Activated T-cell treated with anti-CD3 and anti-CD28 coated beads, Interleukin-2, amount 50 U/mL, for 72 hours (primary cell): Measurements from ENCODE around the gene NOMO2. TPM values are rescaled to one million over a fixed set of nuclear protein-coding genes. Genes with fewer than 3 reads are reported as not detected.
"Not testable (repeated sequence)": the region's sequence is repeated elsewhere in the genome, so short reads cannot be mapped to it uniquely, and the experiment has no call there.

Experiments
- ATAC-seq, 2 donors: fragments of 150-1000 bp; cut with Tn5 transposase; replicated peaks in 1 of 2; 2 replicates each; pipeline ENCODE4 v1.10.0; 2021; ENCODE audit warnings: moderate library complexity in 2 of 2, mild to moderate bottlenecking in 1 of 2
- DNase-seq, 2 donors: peaks; one replicate each; pipeline ENCODE4 v3.0.0; 2021 to 2022; ENCODE audit warnings: mixed read lengths in 1 of 2
- H3K27ac Mint-ChIP-seq: one replicate; pipeline ENCODE4 v1.8.0; 2022; ENCODE audit warnings: mild to moderate bottlenecking, moderate library complexity, mixed read lengths
- H3K27me3 Mint-ChIP-seq: one replicate; pipeline ENCODE4 v1.8.0; 2022; ENCODE audit warnings: low read depth, mixed read lengths
- H3K36me3 Mint-ChIP-seq, 2 donors: one replicate each; pipeline ENCODE4 v1.8.0; 2022; ENCODE audit warnings: mixed read lengths in 2 of 2, mild to moderate bottlenecking in 1 of 2; ENCODE audit not compliant: insufficient read depth in 2 of 2
- H3K4me1 Mint-ChIP-seq: one replicate; pipeline ENCODE4 v1.8.0; 2022; ENCODE audit warnings: low read depth, mixed read lengths
- H3K4me3 Mint-ChIP-seq, 2 donors: one replicate each; pipeline ENCODE4 v1.8.0; 2022; ENCODE audit warnings: mild to moderate bottlenecking in 2 of 2, mixed read lengths in 2 of 2, moderate library complexity in 2 of 2
- H3K9me3 Mint-ChIP-seq, 2 donors: one replicate each; pipeline ENCODE4 v1.8.0; 2022; ENCODE audit warnings: mixed read lengths in 2 of 2
- total RNA-seq, 2 donors: library from RNA; stranded (reverse); gene quantifications; one replicate each; pipeline ENCODE4 v1.2.3, GENCODE V29; 2022

Gene NOMO2, protein sequence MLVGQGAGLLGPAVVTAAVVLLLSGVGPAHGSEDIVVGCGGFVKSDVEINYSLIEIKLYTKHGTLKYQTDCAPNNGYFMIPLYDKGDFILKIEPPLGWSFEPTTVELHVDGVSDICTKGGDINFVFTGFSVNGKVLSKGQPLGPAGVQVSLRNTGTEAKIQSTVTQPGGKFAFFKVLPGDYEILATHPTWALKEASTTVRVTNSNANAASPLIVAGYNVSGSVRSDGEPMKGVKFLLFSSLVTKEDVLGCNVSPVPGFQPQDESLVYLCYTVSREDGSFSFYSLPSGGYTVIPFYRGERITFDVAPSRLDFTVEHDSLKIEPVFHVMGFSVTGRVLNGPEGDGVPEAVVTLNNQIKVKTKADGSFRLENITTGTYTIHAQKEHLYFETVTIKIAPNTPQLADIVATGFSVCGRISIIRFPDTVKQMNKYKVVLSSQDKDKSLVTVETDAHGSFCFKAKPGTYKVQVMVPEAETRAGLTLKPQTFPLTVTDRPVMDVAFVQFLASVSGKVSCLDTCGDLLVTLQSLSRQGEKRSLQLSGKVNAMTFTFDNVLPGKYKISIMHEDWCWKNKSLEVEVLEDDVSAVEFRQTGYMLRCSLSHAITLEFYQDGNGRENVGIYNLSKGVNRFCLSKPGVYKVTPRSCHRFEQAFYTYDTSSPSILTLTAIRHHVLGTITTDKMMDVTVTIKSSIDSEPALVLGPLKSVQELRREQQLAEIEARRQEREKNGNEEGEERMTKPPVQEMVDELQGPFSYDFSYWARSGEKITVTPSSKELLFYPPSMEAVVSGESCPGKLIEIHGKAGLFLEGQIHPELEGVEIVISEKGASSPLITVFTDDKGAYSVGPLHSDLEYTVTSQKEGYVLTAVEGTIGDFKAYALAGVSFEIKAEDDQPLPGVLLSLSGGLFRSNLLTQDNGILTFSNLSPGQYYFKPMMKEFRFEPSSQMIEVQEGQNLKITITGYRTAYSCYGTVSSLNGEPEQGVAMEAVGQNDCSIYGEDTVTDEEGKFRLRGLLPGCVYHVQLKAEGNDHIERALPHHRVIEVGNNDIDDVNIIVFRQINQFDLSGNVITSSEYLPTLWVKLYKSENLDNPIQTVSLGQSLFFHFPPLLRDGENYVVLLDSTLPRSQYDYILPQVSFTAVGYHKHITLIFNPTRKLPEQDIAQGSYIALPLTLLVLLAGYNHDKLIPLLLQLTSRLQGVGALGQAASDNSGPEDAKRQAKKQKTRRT
- 10 to 100 TPM; 79.1 to 93.7 TPM for total RNA-seq

GRCh38 chr16:18561727-18562314 lies at the start of gene NOMO2:
Gene NOMO2, minus strand, starts transcription at chr16:18562097. Its CDS starts 57 bp downstream, at chr16:18562040.
- not testable (repeated sequence) for H3K9me3 Mint-ChIP-seq, H3K27ac Mint-ChIP-seq, H3K27me3 Mint-ChIP-seq, H3K36me3 Mint-ChIP-seq
- peaks cover 18% of the 10 kb centered on the region for H3K4me1 Mint-ChIP-seq
- H3K4me3 Mint-ChIP-seq: peak within 1 kb of the TSS; percentile 70 to 84
- peak; percentile 95 to 96 for ATAC-seq
- peak; percentile 91 to 93 for DNase-seq

GRCh38 chr16:18610147-18610803 lies 48.4 kb upstream of the NOMO2 start:
- not testable (repeated sequence) for H3K36me3 Mint-ChIP-seq, DNase-seq, H3K9me3 Mint-ChIP-seq, H3K27me3 Mint-ChIP-seq, H3K4me3 Mint-ChIP-seq, H3K27ac Mint-ChIP-seq, H3K4me1 Mint-ChIP-seq, ATAC-seq

GRCh38 chr16:18608271-18608670 lies 46.4 kb upstream of the NOMO2 start:
- not testable (repeated sequence) for ATAC-seq, H3K27me3 Mint-ChIP-seq, H3K9me3 Mint-ChIP-seq, DNase-seq, H3K4me3 Mint-ChIP-seq, H3K36me3 Mint-ChIP-seq, H3K27ac Mint-ChIP-seq, H3K4me1 Mint-ChIP-seq

DNA sequence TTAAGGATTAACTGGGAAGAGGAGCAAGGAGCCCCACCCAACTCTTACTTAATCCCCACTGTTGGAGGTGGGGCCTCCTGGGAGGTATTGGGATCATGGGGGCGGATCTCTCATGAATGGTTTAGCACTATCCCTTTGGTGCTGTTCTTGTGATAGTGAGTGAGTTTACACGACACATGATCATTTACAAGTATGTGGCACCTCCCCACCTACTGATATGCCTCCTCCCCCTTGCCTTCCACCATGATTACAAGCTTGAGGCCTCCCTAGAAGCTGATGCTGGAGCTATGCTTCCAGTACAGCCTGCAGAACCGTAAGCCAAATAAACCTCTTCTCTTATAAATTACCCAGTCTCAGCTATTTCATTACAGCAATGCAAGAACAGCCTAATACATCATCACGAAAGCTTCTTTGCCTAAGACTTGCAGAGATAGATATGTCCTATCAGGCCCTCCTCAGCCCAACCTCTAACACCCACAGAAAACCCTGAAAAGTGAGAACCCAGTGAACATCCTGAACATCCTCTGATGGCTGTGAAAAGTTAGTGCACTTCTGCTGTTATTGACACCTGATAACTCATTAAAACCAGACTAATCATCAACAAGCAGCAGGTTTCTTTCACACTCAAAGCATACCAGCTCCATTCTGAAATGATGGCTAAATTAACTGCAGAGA lies 41.8 kb upstream of the NOMO2 start:
- not testable (repeated sequence) for H3K4me3 Mint-ChIP-seq, DNase-seq, H3K9me3 Mint-ChIP-seq, H3K4me1 Mint-ChIP-seq, ATAC-seq, H3K36me3 Mint-ChIP-seq, H3K27me3 Mint-ChIP-seq, H3K27ac Mint-ChIP-seq

GRCh38 chr16:18598582-18598981 lies 36.7 kb upstream of the NOMO2 start:
- not testable (repeated sequence) for H3K27ac Mint-ChIP-seq, ATAC-seq, H3K9me3 Mint-ChIP-seq, H3K36me3 Mint-ChIP-seq, H3K4me3 Mint-ChIP-seq, H3K4me1 Mint-ChIP-seq, H3K27me3 Mint-ChIP-seq, DNase-seq

DNA sequence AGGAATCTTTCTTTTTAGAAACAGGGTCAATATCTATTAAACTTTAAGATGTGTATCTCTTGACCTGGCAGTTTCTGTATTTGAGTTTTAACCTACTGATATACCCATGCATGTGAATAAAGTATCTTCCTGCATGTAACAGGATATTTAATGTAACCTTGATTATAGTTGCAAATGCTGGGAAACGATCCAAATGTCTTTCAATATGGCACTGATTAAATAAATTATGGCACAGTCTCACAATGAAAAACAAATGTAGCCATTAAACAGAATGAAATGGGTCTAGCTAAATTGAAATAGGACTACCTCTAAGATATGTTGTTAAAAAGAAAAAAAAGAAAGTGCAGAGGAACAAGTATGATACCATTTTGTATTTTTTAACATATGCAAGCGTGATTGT lies 35.8 kb upstream of the NOMO2 start:
- H3K4me3 Mint-ChIP-seq, DNase-seq, H3K27ac Mint-ChIP-seq, H3K9me3 Mint-ChIP-seq, ATAC-seq, H3K4me1 Mint-ChIP-seq, H3K36me3 Mint-ChIP-seq, H3K27me3 Mint-ChIP-seq: not testable (repeated sequence)

GRCh38 chr16:18597319-18597718 lies 35.4 kb upstream of the NOMO2 start:
- DNase-seq, H3K4me3 Mint-ChIP-seq, H3K27ac Mint-ChIP-seq, ATAC-seq, H3K36me3 Mint-ChIP-seq, H3K9me3 Mint-ChIP-seq, H3K4me1 Mint-ChIP-seq, H3K27me3 Mint-ChIP-seq: not testable (repeated sequence)

DNA sequence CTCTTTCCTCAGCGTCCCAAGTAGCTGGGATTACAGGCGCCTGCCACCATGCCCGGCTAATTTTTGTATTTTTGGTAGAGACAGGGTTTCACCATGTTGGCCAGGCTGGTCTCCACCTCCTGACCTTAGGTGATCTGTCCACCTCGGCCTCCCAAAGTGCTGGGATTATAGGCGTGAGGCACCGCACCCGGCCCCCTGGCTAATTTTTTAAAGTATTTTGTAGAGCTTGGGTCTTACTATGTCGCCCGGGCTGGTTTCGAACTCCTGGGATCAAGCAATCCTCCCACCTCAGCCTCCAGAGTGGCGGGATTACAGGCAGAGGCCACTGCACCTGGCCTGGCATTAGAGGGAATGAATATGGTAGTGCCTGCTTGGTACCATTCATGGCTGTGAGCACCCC lies 33.9 kb upstream of the NOMO2 start:
- not testable (repeated sequence) for ATAC-seq, H3K4me3 Mint-ChIP-seq, DNase-seq, H3K36me3 Mint-ChIP-seq, H3K4me1 Mint-ChIP-seq, H3K27ac Mint-ChIP-seq, H3K27me3 Mint-ChIP-seq, H3K9me3 Mint-ChIP-seq

GRCh38 chr16:18594880-18595279 lies 33.0 kb upstream of the NOMO2 start:
- not testable (repeated sequence) for H3K9me3 Mint-ChIP-seq, ATAC-seq, DNase-seq, H3K36me3 Mint-ChIP-seq, H3K4me1 Mint-ChIP-seq, H3K27ac Mint-ChIP-seq, H3K4me3 Mint-ChIP-seq, H3K27me3 Mint-ChIP-seq

DNA sequence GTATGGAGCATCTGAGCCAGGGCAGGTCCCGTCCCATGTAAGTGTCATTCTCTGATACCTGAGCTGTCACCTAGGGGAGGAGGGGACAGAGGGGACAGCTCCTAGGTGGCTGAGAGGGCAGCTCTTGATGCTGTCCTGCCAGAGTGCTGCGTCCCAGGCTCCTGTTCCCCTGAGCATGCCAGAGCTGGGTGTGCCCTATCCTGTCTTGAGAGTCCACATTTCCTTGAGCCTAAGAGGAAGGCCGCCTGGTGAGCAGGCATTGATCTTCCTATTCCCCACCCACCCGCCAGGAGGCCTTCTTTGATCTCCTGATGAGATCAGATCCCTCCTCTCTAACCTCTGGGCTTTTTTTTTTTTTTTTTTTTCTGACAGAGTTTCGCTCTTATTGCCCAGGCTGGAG lies 32.0 kb upstream of the NOMO2 start:
- ATAC-seq, H3K36me3 Mint-ChIP-seq, H3K9me3 Mint-ChIP-seq, DNase-seq, H3K27ac Mint-ChIP-seq, H3K4me3 Mint-ChIP-seq, H3K4me1 Mint-ChIP-seq, H3K27me3 Mint-ChIP-seq: not testable (repeated sequence)

DNA sequence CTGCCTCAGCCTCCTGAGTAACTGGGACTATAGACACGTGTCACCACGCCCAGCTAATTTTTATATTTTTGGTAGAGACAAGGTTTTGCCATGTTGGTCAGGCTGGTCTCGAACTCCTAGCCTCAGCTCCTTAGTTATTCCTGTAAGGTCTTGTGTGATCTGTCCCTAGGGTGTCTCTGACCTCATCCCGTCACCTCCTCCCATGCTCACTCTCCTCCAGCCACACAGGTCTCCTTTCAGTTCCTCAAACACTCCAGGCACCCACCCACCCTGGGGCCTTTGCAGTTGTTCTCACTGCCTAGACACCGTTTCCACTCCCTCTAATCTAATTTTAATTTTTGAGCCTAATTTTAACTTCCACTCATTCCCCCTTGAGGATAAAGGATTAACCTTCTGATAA lies 31.1 kb upstream of the NOMO2 start:
- not testable (repeated sequence) for ATAC-seq

DNA sequence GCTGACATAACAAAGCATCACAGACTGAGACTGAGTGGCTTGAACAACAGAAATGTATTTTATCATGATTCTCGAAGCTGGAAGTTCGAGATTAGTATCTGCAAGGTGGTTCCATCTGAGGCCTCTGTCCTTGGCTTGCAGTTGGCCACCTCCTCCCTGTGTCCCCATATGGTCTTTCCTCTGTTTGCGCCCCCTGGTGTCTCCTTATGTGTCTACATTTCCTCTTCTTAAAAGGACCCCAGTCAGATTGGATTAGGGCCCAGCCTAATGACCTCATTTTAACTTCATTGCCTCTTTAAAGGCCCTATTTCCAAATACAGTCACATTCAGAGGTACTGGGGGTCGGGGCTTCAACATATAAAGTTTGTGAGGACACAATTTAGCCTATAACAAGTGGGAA lies 30.0 kb upstream of the NOMO2 start:
- not testable (repeated sequence) for H3K9me3 Mint-ChIP-seq, H3K27me3 Mint-ChIP-seq, H3K27ac Mint-ChIP-seq, H3K4me3 Mint-ChIP-seq, H3K4me1 Mint-ChIP-seq, H3K36me3 Mint-ChIP-seq, ATAC-seq
- peak; percentile 6 to 18 for DNase-seq

More for the DNA sequence above, 31.1 kb upstream of the NOMO2 start:
- H3K27ac Mint-ChIP-seq, DNase-seq, H3K36me3 Mint-ChIP-seq, H3K27me3 Mint-ChIP-seq, H3K4me1 Mint-ChIP-seq, H3K9me3 Mint-ChIP-seq, H3K4me3 Mint-ChIP-seq: not testable (repeated sequence)
